Activated CD4-positive, alpha-beta T cell treated with anti-CD3 and anti-CD28 coated beads, Interleukin-2, amount 50 U/mL, for 4 hours (primary cell): ENCODE results near the gene IGLON5.

Experiments
- DNase-seq, 2 experiments: peaks; one replicate each; pipeline ENCODE4 v3.0.0-alpha.2; 2020

IGLON5 gene

GRCh38 chr19:51311351-51312257, at the start of gene IGLON5:
Gene IGLON5, plus strand, starts transcription at chr19:51311644. Its CDS starts 204 bp downstream, at chr19:51311848.
- DNase-seq: no peak

DNA sequence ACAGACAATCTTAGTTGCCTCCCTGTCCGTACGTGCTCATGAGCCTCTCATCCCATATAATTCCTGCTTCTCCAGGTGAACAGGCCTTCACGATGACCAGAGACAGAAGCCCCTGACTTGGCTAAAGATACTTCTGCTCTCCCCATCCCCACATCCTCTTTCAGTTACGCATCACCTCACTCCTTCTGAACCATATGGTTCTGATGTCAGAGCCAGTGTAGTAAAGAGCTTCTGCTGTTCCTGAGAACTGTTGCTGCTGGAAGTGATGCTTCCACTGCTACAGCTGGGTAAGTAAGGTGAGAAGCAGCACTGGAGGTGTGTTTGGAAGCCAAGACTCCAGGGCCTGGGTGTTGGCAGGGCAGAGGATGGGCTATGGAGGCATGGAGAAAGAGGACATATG, 47.6 kb upstream of the IGLON5 start:
- DNase-seq: no peak

DNA sequence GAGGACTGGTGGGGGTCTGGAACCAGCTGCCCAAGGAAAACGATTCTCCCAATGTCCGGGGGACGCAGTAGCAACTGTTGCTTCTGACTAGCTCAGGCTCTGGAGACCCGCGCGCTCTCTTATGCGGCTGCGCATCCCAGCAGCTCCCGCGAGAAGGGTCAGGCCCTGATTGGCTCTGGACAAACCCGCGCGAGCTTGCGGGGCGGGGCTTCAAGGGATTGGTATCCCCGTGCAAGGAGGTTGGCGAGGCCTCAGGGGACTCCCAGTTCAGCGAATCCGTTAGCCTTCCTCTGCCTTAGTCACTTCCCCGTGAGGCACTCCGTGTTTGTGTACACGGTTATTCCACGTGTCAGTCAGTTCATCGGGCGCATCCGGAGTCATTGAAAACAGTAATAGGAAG, 40.4 kb upstream of the IGLON5 start:
- DNase-seq: no peak

DNA sequence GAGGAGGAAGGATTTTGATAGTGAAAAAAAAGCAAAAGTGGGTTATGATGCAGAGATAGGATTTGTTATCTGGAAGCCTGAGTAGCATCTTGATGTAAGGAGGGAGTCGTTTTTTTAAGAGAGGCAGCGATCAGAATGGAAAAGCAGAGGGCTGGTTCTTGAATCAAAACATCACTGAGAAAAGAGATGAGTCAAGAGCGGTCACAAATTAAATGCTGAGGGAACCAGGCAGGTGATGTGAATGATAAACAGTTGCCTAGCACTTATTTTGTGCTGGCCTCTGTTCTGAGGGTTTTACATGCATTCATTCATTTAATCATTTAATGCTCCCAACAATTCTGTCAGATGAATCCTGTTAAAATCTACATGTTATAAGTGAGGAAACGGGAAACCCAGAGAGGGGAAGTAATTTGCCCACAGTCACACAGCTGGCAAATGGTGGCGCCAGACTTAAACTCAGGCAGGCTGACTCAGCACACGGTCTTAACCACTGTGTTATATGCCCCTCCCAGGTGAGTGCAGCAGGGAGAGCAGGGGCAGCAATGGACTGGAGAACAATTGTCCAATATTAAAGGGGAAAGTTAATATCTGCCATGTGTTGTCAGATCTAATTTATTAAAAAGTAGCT, 39.1 kb upstream of the IGLON5 start:
- DNase-seq: no peak

DNA sequence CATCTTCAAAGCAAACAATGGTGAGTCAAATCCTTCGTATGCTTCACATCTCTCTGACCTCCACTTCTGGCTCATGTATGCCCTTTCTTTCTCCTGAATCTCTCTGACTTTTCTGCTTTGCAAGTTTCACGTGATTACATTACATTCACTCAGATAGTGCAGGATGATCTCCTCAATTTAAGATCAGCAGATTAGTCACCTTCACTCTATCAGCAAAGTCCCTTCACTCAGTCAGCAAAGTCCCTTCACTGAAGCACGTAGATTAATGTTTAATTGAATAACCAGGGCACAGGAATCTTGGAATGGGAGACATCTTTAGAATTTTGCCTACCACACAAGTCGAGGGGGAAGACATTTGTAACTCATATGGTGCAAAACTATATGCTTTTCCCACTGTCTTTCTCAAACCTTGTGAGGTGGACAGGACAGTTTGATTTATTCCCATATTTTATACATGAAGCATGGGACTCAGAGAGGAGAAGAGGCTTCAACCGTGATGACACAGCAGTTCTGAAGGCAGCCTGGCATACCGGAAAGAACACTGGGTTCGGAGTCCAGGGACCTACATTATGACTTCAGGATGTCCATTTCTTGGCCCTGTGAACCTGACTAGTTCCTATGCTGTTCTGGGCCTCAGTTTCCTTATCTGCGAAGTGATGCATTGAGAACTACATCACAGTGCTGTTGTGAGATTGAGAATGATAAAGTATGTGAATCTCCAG, 37.2 kb upstream of the IGLON5 start:
- no peak for DNase-seq

DNA sequence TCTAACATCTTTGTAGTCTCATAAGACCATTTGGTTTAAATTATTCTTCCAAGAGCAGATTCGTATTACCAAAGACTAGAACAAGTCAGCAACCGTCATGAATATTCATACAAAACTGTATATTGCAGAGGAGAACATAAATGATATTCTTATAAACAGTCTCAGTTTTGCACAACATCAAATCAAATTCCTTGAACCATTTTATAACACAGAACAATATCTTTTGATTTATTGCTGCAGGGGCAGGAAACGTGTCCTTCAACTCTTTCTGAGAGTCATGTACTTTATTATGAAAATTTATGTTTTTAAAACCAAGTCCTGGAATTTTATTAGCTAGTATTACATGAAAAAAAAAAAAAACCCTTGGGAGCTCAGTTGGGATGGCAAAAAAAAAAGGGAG, 34.3 kb upstream of the IGLON5 start:
- DNase-seq: no peak

- DNase-seq: no peak
Measured at GRCh38 chr19:51282335-51282734, 29.1 kb upstream of the IGLON5 start.

DNA sequence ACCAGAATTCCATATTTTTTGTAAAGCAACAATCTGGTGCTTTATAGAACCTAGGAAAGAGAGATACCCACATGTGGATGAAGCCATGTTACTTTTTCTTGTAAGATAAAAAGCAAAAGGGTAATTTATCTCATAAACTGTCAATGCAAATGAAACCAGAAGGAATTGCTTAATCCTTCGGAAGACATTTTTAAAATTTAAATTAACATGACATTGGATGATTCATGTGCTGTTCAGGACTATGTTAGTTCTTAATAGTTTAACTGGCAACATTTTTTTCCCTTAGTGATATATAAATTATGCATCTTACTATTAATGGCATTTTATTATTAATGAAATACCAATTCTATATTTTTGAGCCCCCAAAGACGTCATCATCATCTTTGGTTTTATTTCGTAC, 25.8 kb upstream of the IGLON5 start:
- DNase-seq: no peak

- no peak for DNase-seq
Measured at GRCh38 chr19:51289635-51290034, 21.8 kb upstream of the IGLON5 start.

- no peak for DNase-seq
Measured at GRCh38 chr19:51292971-51293370, 18.5 kb upstream of the IGLON5 start.

- DNase-seq: no peak
Measured at GRCh38 chr19:51293571-51294210, 17.8 kb upstream of the IGLON5 start.

DNA sequence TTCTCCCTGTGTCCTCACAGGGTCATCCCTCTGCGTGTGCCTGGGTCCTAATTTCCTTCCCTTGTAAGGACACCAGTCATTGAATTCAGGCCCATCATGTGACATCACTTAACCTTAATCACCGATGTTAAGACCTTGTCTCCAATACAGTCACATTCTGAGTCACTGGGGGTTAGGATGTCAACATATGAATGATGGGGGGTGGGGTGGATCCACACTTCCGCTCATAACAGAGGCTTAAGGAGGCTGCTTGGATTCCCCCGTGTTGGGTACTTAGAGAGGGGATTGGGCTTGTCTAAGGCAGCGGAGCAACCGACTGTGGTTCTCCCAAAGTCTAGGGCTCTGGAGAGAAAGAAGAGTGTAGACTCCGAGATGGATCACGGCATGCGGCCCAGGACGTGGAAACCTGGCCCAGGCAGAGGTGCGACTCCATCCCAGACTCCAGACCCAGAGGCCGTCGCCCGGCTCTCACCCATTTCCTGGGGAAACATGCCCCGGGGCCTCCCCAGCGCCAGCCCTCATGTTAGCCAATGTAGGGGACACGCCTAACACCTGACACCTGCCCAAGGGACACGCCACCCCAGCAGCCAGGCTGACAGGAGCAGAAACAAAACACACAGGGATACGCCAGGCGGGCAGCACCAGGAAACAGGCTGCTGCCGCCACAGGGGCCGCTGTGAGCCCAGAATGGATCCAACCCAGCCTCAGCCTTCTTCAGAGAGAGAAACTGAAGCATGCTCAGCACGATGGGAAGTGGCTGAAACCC, 17.1 kb upstream of the IGLON5 start:
- DNase-seq: no peak

- no peak for DNase-seq
Measured at GRCh38 chr19:51294977-51295375, 16.5 kb upstream of the IGLON5 start.

- no peak for DNase-seq
Measured at GRCh38 chr19:51295382-51296126, 15.9 kb upstream of the IGLON5 start.

DNA sequence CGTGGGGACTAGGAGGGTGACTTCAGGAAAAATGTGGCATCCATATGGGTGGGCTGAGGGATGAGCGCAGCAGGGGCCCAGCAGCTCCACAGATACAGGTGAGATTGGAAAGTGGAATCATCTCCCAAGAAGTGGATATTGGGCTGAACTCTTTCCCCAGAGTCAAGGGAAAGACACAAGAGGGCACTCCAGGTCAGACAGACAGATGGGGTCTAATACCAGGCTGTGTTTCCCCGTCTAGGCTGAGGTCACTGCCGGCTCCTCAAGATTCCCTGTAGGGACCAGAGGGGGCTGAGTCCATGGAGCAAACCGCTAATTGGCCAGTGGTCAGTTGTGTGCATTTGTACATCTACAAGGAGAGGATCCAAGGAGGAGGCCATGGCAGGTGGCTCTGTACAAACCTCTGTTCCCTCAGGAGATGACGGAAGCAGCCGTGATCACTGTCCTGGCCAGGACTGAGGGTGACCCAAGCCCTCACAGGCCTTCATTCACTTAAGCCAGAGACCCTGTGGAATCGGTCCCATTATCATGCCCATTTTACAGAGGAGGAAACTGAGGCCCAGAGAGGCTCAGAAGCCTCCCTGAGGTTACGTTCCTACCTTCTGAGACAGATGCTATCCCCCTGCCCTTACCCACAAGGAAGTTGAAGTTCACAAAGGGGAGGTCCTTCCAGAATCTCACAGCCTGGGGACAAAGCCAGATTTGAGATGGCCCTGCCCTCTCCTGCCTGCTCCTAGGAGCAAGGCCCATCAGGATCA, 14.9 kb upstream of the IGLON5 start:
- DNase-seq: no peak

GRCh38 chr19:51297406-51297805, 14.0 kb upstream of the IGLON5 start:
- no peak for DNase-seq

- no peak for DNase-seq
Measured at GRCh38 chr19:51301266-51301665, 10.2 kb upstream of the IGLON5 start.

GRCh38 chr19:51305479-51305878, 6.0 kb upstream of the IGLON5 start:
- DNase-seq: no peak

GRCh38 chr19:51316688-51317087, 5.2 kb downstream of the IGLON5 start:
- DNase-seq: no peak

DNA sequence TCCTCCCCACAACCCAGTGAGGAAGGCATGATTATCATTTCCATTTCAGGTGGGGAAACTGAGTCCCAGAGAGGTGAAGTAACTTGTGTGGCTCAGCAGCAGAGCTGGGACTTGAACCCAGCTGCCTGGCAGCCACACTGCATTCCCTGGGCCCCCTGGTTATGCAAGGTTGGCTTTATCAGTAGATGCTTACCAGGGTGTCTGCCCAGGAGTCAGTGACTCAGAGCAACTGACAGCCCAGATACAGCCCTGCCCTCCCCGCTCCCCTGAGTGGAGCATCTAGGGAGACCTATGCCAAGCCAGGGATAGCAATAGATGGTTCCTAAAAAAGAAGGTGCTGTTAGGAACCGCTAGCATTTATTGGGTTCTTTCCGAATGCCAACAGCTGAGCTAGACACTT, 5.9 kb downstream of the IGLON5 start:
- DNase-seq: no peak

DNA sequence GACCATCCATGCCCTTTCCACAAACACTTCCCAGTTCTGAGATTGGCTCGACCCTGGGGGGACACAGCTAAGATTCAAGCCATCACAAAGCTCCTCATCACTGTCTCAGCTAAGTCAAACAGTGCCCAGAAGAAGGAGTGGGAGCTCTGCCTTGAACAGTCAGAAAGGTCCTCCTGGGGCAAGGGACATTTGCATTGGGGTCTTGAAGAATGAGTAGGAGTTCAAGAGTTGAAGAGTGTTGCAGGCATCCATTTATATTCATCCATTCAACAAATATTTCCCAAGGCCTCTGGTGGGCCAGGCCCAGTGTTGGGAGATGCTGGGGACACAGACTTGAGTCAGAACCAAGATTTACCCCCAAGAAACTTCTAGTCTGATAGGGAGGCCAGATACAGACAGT, 6.5 kb downstream of the IGLON5 start:
- no peak for DNase-seq
